GM10266 (cell line): ENCODE results near the gene HLA-DOB.
A peak's percentile ranks its signal among the peaks of the same experiment; 100 is the strongest.

Experiments used
- DNase-seq: peaks from one replicate; pipeline ENCODE4 v3.0.0; 2012; ENCODE audit errors: extremely low spot score
- TF ChIP-seq, protein P1 (sequence below): IDR thresholded peaks from 2 replicates; pipeline ENCODE4 v1.5.1; 2012; ENCODE audit warnings: mild to moderate bottlenecking, low read depth; ENCODE audit not compliant: control insufficient read depth, insufficient read depth; ENCODE audit errors: missing control alignments

Gene HLA-DOB

DNA sequence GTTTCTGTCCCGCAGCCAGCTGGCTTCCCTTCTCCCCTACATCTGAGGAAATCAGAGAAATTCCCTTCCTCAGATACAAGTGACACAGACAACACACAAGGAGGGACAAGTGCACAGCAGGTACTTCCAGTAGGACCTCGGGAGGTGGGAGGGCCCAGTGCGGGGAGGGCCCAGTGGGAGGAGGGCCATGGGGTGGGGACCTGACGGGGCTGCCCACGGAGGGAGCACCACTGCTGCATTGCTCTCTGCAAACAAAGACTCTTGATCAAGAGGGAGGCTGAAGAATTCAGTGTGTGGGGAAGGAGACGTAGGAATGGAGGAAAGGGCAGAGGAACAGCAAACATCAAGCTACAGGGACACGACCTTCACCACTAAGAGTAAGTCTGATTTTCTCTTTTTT is 12.7 kb upstream of the HLA-DOB start:
- TF ChIP-seq, protein P1, sequence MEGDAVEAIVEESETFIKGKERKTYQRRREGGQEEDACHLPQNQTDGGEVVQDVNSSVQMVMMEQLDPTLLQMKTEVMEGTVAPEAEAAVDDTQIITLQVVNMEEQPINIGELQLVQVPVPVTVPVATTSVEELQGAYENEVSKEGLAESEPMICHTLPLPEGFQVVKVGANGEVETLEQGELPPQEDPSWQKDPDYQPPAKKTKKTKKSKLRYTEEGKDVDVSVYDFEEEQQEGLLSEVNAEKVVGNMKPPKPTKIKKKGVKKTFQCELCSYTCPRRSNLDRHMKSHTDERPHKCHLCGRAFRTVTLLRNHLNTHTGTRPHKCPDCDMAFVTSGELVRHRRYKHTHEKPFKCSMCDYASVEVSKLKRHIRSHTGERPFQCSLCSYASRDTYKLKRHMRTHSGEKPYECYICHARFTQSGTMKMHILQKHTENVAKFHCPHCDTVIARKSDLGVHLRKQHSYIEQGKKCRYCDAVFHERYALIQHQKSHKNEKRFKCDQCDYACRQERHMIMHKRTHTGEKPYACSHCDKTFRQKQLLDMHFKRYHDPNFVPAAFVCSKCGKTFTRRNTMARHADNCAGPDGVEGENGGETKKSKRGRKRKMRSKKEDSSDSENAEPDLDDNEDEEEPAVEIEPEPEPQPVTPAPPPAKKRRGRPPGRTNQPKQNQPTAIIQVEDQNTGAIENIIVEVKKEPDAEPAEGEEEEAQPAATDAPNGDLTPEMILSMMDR = no peak
- no peak for DNase-seq

DNA sequence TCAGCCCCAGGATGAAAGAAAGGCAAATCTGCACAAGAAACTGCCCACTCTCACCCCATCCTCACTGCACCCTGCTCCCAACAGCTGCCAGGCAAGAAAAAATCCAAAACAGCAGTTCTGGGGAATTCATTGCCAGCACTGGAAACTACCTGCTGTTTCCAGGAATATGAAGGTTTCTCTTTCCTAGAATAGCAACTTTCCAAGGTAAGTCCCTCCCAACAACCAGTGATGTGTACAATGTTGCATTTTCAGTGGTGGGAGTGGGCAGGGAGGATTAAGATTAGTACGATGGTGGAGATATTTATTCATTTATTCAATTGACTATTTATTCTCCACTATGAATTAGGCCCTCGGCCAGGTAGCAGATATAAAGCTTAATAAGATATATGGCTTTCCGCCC is 10.2 kb upstream of the HLA-DOB start:
- no peak for DNase-seq
- TF ChIP-seq, protein P1 = no peak

DNA sequence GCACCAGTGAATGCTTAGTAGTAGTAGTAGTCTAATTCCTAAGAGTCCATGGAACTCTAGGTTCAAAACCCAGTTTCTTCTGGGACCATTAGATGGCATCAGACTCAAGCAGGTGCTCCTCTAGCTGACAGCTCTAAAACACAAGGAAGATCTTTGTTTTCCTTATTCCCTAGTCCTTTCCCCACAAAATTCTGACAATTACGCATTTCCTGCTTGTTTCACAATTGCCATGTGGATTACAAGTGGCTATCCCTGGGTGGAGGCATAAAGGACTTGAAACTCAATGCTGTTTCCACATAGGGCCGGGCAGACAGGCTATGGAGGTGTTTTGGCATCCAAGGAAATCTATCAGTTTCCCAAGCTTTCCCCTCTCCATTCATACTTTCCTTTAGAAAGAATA is 9.2 kb upstream of the HLA-DOB start:
- no peak for DNase-seq
- TF ChIP-seq, protein P1 = peak; percentile 43

DNA sequence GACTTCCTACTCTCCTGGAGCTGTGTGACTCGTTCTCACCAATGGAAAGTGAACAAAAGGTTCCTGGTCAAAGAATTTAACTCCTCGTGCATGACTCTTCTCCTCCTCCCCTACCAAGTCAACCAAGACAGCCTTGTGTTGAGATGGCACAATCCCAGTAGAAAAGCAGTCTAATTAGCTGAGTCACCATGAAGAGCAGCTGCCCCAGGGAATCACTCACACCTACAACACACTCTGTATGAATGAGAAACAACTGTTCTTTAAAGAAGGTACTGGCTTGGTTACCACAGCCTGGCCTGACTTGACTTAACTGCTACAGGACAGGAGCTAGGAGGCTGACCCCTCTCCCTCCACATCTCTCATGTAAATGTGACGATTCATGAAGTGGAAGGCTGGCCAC is 2.9 kb upstream of the HLA-DOB start:
- TF ChIP-seq, protein P1 = no peak
- DNase-seq = no peak

DNA sequence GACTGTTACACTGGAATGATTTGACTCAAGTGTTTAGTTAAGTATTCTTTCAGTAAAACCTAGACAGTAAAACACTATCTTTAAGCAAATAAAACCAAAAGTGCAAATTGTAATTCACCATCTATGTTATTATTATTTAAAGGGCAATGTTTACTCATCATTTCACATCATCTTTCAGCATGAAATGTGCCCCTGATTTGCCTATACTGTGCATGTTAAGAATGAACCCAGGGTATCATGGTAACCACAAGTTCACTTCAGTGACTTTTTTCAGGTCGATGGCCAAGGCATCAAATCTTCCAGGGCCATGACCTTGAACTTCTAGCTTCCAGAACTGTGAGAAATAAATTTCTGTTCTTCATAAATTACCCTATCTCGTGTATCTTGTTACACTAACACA is 2.1 kb upstream of the HLA-DOB start:
- TF ChIP-seq, protein P1 = no peak

DNA sequence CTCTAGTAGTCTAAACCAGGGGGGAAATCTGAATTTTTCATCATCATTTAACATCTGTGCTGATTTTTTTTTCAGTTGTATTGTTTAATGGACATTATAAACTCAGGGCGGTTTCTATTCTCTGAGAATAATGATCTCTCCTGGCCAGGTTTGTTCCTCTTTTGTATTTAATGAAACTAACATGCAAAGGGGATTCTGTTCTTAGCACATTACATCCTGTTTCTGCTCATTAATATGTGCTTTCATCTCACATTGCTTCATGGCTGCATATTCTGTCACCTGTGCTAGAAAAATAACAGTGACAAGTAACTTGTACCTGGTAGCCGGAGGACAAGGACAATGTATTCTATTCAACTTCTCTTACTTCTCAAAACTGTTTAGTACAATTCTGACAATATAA is 806 bp downstream of the HLA-DOB start:
- TF ChIP-seq, protein P1 = peak; percentile 1
- peak; percentile 58 for DNase-seq

More for the DNA sequence above, 2.1 kb upstream of the HLA-DOB start:
- no peak for DNase-seq

DNA sequence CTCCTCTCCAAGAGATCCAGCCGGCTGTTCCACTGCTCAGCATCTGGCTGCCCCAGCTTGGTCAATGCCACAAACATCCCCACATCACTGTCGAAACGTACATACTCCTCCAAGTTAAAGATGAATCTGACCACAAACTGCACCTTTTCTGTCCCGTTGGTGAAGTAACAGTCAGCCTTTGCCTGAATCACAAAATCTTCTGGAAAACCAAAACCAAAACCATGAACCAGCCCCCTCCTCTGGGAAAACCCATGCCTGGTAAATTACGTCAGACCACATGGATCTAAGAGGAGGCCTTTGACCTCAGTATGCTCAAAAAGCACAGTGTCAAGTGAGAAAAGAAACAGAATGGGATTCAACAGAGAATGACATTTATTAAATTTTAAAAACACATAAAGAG is 1.7 kb downstream of the HLA-DOB start:
- TF ChIP-seq, protein P1 = no peak
- DNase-seq = no peak
